NCI-H1105 treated with DMSO at 0.1 percent for 48 hours (cell line): Measurements from ENCODE around the gene H2BW2.
"Not testable (repeated sequence)": the region's sequence is repeated elsewhere in the genome, so short reads cannot be mapped to it uniquely, and the experiment has no call there.

ENCODE experiments used
- DNase-seq: peaks from one replicate; lab custom pipeline; 2025; lab: John Stamatoyannopoulos, UW

Gene H2BW2

GRCh38 chrX:104039689-104040505 is at the start of gene H2BW2:
Gene H2BW2 (plus strand): TSS chrX:104039956. CDS start chrX:104039995, 39 bp downstream.
- no peak for DNase-seq

- no peak for DNase-seq
Measured at GRCh38 chrX:103999234-103999633, 40.5 kb upstream of the H2BW2 start.

DNA sequence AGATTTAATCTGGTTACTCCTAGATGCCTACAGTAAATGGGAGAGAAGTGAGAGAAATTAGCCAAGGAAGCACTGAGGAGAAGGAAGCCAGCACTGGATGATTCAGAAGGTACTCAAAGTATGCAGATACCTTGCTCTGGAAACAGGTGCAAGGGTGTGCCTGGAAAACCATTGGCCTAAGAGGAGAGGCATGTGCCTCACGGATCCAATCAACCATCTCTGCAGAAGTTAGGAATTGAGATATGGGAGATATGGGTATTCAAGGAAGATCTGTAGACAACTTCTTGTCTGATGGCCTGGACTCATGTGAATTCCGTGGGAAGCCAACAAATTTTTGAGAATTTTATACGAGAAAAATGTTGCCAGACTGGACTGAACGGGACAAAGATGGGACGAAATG is 30.9 kb upstream of the H2BW2 start:
- no peak for DNase-seq

GRCh38 chrX:104013158-104013557 is 26.6 kb upstream of the H2BW2 start:
- DNase-seq = no peak

DNA sequence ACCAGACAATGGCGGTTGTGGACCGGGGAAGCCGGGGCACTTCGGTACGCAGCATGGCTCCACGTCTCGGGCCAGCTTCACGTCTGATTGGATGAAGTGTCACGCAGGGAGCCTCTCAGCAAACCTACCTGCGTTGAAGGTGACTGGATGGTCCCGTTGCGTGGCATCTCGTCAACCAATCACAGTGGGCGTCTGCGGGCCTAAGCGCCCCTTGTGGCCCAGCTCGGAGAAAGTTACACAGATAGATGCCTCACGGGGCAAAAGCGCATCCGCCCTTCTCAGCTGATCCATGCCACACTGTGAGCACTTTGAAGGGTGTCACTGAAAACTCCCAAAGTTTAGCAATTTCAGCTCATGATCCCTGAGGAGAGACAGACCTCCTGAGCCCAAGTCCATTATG is 26.1 kb upstream of the H2BW2 start, which contains the start of gene H2BW1:
Gene H2BW1, minus strand, starts transcription at position 103 of the 400 bp plus-strand sequence. CDS start 132 bp downstream, outside the sequence.
- no peak for DNase-seq

DNA sequence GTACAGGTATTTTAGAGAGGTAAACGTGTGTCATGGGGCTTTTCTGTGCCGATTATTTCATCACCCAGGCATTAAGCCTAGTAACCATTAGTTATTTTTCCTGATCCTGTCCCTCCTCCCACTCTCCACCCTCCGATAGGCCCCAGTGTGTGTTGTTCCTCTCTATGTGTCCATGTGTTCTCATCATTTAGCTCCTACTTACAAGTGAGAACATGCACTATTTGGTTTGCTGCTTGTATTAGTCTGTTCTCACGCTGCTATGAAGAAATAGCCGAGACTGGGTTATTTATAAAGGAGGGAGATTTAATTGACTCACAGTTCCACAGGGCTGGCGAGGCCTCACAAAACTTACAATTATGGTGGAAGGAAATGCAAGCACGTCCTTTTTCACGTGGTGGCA is 24.2 kb upstream of the H2BW2 start:
- DNase-seq = not testable (repeated sequence)

- no peak for DNase-seq
Measured at GRCh38 chrX:104018126-104018525, 21.6 kb upstream of the H2BW2 start.

DNA sequence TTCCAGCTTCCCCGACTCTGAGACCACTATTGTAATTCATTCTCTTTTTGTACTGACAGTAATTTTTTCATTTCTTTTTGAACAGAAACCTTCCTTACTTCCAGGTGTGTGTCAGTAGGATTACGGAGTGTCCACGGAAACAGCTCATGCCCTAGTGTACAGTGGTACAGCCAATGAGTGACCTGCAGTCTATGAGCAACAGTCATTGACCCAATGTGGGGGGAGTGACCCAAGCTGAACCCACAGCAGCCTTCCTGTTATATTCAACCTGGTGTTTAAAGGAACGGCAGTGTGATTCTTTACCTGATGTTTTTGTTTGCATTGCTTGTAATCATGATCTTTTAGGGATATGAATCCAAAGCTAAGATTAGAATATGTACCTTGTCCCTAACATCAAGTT is 1.2 kb downstream of the H2BW2 start:
- no peak for DNase-seq

- DNase-seq = no peak
Measured at GRCh38 chrX:104045642-104046041, 5.9 kb downstream of the H2BW2 start.

DNA sequence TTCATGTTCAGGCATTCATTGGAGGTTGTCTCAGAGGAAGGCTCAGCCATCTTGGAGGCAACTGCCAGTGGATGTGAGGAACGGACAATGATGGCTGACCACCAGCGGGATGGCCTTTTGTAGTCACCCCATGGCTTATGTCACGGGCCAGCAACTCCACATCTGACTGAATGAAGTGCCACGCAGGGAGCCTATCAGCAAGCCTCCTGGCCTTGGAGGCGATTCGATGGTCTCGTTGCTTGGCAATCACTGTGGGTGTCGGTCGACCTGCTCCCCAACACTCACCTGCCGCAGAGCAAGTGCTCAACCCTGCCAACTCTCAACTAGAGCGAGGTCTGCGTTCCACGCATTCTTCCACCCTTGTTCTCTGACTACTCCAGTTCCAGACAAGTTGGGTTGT is 7.4 kb downstream of the H2BW2 start:
- no peak for DNase-seq

DNA sequence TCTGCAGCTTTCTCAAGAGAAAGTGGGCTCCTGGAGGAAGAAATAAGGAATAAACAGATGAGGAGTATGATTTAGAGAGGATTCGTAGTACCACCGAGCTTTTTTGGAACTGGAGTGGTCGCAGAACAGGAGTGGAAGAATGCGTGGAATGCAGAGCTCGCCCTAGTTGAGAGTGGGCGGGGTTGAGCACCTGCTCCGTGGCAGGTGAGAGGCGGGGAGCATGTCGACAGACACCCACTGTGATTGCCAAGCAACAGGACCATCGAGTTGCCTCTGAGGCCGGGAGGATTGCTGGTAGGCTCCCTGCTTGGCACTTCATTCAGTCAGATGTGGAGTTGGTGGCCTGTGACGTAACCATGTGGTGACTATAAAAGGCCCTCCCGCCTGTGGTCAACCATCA is 15.2 kb downstream of the H2BW2 start:
- not testable (repeated sequence) for DNase-seq

GRCh38 chrX:104062636-104063035 is 22.9 kb downstream of the H2BW2 start:
- DNase-seq = not testable (repeated sequence)

GRCh38 chrX:104075778-104076445 is 36.2 kb downstream of the H2BW2 start, which contains the start of gene TMSB15C:
Gene TMSB15C (minus strand): TSS chrX:104076236.
- DNase-seq = not testable (repeated sequence)

GRCh38 chrX:104077854-104078253 is 38.1 kb downstream of the H2BW2 start:
- DNase-seq = not testable (repeated sequence)

DNA sequence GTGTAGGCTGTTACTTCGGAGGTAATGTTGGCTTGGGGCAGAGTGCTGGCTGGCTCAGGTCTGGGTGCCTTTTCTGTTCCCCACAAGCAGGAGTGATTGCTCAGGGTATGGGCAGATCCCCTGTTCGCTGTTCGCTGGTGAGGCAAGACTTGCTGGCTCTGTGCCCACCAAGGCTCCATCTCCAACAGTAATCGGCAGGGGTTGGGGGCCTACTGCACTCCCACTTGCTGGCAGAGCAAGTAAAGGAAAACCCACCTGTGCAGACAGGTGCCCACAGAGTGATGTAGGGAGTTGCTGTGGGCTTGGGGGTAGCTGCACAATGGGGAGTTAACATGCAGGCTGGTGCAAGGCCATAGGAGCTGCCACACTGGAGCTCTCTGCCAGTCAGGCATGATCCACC is 44.3 kb downstream of the H2BW2 start:
- DNase-seq = no peak

- no peak for DNase-seq
Measured at GRCh38 chrX:104084534-104085277, 45.0 kb downstream of the H2BW2 start.

DNA sequence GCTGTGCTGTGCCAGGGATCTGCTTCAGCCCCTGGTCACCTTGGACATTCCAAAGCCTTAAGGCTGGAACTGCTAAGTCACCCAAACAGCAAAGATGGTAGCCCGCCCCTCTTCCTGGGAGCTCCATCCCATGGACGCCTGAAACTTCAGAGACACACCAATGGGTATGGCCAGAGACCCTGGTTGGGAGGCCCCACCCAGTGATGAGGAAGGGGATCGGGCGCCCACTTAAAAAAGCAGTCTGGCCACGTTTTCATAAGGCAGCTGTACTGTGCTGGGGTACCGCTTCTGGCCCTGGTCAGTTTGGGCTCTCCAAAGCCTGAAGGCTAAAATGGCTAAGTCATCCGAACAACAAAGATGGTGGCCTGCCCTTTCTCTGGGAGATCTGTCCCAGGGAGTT is 45.7 kb downstream of the H2BW2 start:
- DNase-seq = no peak

DNA sequence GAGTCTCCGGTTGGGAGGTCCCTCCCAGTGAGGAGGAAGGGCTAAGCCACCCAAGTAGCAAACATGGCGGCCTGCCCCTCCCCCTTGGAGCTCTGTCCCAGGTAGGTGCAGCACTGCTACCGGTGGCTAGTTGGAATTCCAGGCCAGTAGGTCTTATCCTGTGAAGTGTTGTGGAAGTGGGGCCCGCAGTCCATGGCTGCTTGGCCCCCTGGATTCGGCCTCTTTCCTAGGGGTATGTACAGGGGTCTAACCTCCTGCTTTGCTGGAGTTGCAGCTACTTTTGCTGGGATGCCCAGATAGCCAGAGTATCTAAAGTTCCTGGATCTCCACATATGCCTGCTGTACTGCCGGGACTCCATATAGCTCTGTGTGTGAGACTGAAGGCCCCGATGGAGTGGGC is 46.2 kb downstream of the H2BW2 start:
- DNase-seq = no peak
